ENCODE data around the gene SLC2A4RG.

SLC2A4RG gene

DNA sequence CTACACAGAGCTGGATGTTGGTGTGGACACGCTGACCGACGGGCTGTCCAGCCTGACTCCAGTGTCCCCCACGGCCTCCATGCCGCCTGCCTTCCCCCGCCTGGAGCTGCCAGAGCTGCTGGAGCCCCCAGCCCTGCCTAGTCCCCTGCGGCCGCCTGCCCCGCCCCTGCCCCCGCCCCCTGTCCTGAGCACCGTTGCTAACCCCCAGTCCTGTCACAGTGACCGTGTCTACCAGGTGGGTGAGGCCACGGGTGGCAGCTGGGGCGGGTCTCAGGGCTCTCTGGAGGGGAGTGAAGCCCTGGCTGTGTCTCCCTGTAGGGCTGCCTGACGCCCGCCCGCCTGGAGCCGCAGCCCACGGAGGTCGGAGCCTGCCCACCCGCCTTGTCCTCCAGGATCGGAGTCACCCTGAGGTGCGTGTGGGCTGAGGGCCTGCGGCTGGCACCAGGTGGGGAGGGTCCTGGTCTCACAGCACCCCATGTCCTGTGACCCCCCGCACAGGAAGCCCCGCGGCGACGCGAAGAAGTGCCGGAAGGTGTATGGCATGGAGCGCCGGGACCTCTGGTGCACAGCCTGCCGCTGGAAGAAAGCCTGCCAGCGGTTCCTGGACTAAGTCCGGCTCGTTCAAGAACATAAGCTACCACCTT, 2.9 kb downstream of the SLC2A4RG start:
- DNase-seq, result no peak

DNA sequence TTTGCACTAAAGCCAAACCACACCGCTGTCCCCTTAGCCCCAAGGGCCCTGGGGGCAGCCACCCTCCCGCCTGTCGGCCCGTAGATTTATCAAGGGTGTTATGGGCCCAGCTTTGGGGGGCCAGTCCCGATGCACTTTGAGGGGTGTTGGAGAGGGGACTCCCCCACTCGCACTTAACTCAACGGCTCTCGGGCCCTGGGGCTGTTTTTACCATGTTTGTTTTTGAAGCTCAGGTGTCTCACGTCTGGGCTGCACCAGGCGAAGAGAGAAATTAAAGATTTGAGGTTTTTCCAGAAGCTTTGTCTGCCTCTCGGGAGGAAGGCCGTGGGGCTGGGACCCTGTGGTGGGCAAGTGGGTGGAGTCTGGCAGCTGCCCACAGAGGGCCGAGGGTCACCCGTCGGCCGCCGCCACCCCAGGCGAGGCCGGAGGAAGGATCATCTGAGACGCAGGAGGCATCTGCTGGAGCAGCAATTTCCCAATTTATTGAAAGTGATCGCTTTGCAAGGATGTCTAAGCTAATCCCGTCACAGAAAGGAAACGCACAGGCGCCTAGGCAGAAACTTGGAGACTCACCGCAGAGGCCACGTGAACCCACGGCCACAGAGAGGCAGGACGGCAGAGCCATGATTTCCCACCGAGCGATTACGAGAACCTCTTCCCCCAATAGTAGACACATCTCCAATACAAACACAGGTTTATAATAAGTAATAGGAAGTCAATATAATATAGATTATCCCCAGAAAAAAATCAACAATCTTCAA, 3.8 kb downstream of the SLC2A4RG start:
- no peak for DNase-seq

DNA sequence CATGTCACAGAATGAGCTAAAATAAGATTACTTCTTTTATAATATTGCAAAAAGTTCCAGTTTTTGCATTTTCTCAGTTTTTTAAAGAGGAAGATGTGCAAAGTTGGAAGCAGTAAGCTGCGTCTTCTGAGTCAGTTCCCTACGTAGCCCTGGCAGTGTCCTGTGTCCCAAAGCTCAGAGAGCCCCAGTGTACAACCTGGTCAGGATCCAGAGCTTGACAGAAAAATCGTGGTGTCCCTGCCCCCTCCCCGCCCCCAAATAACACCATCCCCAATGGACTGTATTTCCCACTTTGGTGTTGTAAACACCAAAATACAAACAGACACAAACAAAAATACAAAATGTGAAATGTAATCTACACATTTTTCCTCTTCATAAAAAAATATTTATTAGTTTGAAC, 4.6 kb downstream of the SLC2A4RG start:
- DNase-seq, result no peak

- no peak for DNase-seq
Measured at GRCh38 chr20:63744574-63745423, 5.2 kb downstream of the SLC2A4RG start.

DNA sequence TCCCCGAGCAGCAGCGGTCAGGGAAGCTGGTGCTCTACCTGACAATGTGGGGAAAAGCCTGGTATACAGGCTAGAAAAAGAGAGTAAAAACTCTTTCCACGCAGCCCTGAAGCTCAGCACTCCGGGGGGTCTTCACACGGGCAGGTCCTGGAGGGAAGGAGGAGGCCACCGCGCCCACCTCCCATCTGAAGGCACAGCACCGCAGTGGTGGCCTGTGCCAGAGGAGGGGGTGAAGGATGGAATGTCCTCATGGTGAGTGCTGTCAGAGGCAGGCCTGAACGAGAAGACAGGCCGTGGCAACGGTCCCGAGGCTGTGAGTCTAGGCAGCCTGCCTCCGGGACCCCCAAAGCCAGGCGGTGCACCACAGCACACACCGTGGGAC, 5.8 kb downstream of the SLC2A4RG start:
- DNase-seq, result no peak

DNA sequence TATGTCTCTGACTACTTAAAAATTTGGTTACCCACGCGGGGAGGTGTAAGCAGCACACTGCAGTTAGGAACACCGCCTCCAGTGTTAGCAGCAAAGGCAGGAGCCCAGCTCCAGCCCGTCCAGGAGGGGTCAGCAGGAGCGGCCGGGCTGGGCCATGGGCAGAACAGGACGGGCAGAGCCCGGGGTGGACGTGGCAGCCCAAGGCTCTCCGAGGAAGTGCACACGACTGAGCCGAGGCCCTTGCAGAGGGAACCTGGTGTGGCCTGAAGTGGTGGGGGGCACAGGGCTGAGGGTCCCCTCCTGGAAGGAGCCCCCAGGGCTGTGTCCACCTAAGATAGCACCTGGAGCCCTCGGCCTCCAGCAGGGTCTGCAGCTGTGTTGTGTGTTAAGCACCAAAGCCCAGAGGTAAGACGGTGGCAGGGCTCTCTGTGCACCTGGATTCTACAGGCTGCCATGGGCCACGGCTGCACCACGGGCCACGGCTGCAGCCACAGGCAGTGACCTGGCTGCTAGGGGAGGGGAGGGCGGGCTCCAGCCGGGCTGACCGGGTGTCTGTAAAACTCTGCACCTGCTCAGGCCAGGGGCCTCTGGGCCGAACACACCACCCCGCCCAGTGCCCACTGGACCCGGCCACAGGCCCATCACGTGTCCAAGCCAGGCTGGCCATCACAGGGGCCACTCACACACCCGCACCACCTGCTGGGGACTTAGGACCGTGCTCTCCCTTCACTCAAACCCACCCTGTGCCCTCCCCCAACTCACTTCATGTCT, 6.6 kb downstream of the SLC2A4RG start:
- no peak for DNase-seq

GRCh38 chr20:63746751-63747315, 7.3 kb downstream of the SLC2A4RG start:
- DNase-seq, result no peak

GRCh38 chr20:63747622-63748069, 8.1 kb downstream of the SLC2A4RG start:
- DNase-seq, result no peak

- no peak for DNase-seq
Measured at GRCh38 chr20:63748070-63748933, 8.7 kb downstream of the SLC2A4RG start.

GRCh38 chr20:63748934-63749270, 9.3 kb downstream of the SLC2A4RG start:
- DNase-seq, result no peak

- DNase-seq, result no peak
Measured at GRCh38 chr20:63749597-63750508, 10.3 kb downstream of the SLC2A4RG start.

GRCh38 chr20:63750807-63751470, 11.4 kb downstream of the SLC2A4RG start:
- peak; percentile 66 for DNase-seq

DNA sequence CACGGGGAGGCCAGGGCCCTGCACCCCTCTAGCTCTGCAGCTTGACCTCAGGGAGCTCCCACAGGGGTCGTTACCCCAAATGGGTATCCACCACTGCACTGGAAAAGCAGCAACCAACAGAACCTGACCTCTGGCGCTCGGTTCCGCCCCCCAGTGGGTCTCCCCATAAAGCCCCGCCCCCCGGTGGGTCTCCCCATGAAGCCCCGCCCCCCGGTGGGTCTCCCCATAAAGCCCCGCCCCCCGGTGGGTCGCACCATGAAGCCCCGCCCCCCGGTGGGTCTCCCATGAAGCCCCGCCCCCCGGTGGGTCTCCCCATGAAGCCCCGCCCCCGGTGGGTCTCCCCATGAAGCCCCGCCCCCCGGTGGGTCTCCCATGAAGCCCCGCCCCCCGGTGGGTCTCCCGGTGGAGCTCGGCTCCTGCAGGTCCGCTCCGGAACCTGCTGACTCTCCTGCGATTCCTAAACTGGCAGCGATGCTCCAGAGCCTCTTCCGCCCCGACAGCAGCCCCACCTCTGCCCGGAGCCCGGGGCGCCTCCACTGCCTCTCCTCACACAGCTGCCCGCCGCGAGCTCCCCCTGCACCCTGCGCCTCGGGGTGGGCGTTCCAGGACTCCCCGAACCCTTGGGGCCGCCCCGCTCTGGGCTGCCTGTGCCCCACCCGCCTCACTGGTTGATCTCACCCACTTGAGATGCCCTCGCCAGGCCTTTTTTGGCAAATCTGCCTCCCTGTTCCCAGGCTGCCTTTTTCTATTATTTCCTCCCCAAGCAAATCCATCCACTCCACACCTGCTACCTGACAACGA, 12.1 kb downstream of the SLC2A4RG start:
- DNase-seq, result no peak

- DNase-seq, result no peak
Measured at GRCh38 chr20:63752411-63753101, 13.0 kb downstream of the SLC2A4RG start.

- DNase-seq, result no peak
Measured at GRCh38 chr20:63753381-63753780, 13.8 kb downstream of the SLC2A4RG start.

DNA sequence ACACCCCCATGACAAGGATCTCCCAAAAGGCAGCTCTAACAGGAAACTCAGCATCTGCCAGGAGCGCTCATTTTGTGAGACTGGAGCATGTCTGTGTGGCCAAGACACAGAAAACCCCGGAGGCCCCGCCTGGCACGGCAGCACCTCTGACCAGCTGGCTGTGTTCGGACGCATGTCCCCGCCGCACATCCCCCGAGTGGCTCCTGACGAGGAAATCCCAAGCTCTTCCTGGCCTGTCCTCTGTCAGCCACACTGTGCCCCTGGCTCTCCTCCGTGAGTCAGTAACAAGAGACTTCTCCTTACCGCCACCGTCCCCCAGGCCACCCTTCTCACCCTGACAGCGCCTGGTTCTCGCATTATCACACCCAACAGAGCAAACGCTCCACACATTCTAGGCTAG, 14.4 kb downstream of the SLC2A4RG start:
- no peak for DNase-seq

GRCh38 chr20:63755933-63756647, 16.5 kb downstream of the SLC2A4RG start:
- no peak for DNase-seq

- DNase-seq, result no peak
Measured at GRCh38 chr20:63756648-63756991, 17.0 kb downstream of the SLC2A4RG start.
